ENCODE data around the gene AQP11. TPM values are rescaled to one million over a fixed set of nuclear protein-coding genes. Genes with fewer than 3 reads are reported as not detected.

AQP11 gene
- total and polyA plus RNA-seq, 4 donors: 4.7 to 16.6 (median 12.4) TPM

- TF ChIP-seq ZBTB33 (IDR thresholded peaks at IDR 0.05): no peak
- no peak for TF ChIP-seq HNF4G (IDR thresholded peaks at IDR 0.05)
- no peak for TF ChIP-seq TAF1 (conservative IDR thresholded peaks at IDR 0.05)
- TF ChIP-seq EGR1 (IDR thresholded peaks at IDR 0.05; ENCODE audit: low read depth in 2 of 2): no peak
- TF ChIP-seq, protein P1, sequence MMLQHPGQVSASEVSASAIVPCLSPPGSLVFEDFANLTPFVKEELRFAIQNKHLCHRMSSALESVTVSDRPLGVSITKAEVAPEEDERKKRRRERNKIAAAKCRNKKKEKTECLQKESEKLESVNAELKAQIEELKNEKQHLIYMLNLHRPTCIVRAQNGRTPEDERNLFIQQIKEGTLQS (IDR thresholded peaks at IDR 0.05): no peak
- no peak for TF ChIP-seq SP1 (IDR thresholded peaks at IDR 0.05)
These were observed 29.1 kb upstream of the AQP11 start (continued) for GRCh38 chr11:77560605-77561004.

DNA sequence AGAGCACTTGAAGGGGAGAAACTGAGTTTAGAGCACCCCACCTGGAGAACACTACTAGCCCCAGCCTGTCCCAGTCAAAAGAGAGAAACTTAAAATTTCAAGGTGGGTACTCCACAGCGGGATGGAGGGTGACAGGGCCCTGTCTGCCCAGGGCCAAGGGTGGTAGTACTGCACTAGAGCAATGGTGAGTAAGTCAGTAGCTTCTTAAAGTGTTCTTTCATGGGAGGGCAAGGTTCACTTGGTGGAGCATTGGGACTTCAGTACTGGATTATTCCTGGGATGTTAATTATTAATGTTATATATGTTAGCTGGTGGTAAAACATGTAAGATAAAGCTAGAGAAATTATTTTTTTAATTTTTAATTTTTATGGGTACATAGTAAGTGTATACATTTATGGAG lies 28.5 kb upstream of the AQP11 start:
- H3K27ac ChIP-seq (ENCODE audit: low read depth in 1 of 2, low read length in 2 of 2): no peak overlapping the region
- no peak overlapping the region for H3K9ac ChIP-seq (ENCODE audit: low read depth in 1 of 2, low read length in 2 of 2)
- DNase-seq (ENCODE audit: low spot score): no peak
- no peaks in the 10 kb centered on the region for H3K4me1 ChIP-seq (ENCODE audit: control insufficient read depth in 4 of 4, insufficient read depth in 4 of 4, low read length in 3 of 4)
- no peaks in the 10 kb centered on the region for H3K36me3 ChIP-seq (ENCODE audit: control insufficient read depth in 4 of 4, insufficient read depth in 3 of 4, low read depth in 1 of 4, low read length in 3 of 4)
- TF ChIP-seq CTCF (IDR thresholded peaks at IDR 0.05; ENCODE audit: low read depth, low read length, missing input control) (no peak), HNF4G (IDR thresholded peaks at IDR 0.05) (no peak), RXRA (IDR thresholded peaks at IDR 0.05) (no peak), TAF1 (conservative IDR thresholded peaks at IDR 0.05) (no peak), NR2F2 (IDR thresholded peaks at IDR 0.05) (no peak), SP1 (IDR thresholded peaks at IDR 0.05) (no peak), HNF4A (conservative IDR thresholded peaks at IDR 0.05) (no peak)
- 94% methylated on average over 1 of the region's 1 CpG for WGBS
- no peaks in the 10 kb centered on the region for H3K27me3 ChIP-seq (ENCODE audit: control insufficient read depth in 4 of 4, insufficient read depth in 4 of 4, low read length in 3 of 4)
- no peaks in the 10 kb centered on the region for H3K9me3 ChIP-seq (ENCODE audit: control insufficient read depth in 4 of 4, low read length in 3 of 4)
- H3K4me3 ChIP-seq (ENCODE audit: low read depth in 1 of 3, low read length in 3 of 3): no peak overlapping the region

DNA sequence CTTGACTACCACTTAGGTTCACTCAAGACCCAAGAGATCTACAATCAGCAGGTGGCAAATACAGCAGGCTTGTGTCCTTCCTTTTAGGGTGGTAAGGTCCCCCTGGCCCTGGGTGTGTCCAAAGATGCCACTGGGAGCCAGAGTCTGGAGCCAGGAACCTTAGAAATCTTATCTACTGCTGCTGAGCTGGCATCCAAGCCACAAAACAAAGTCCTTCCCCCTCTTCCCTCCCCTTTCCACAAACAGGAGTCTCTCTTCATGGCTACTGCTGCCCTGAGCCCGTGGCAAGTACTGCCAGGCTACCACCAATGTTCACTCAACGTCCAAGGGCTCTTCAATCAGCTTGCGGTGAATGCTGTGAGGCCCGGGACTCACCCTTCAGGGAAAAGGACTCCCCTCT lies 21.4 kb upstream of the AQP11 start:
- TF ChIP-seq RAD21 (IDR thresholded peaks at IDR 0.05): no peak
- TF ChIP-seq, protein P2, sequence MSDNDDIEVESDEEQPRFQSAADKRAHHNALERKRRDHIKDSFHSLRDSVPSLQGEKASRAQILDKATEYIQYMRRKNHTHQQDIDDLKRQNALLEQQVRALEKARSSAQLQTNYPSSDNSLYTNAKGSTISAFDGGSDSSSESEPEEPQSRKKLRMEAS (IDR thresholded peaks at IDR 0.05): no peak
- TF ChIP-seq ZBTB33 (IDR thresholded peaks at IDR 0.05): no peak
- TF ChIP-seq SP1 (IDR thresholded peaks at IDR 0.05): no peak
- TF ChIP-seq, protein P3, sequence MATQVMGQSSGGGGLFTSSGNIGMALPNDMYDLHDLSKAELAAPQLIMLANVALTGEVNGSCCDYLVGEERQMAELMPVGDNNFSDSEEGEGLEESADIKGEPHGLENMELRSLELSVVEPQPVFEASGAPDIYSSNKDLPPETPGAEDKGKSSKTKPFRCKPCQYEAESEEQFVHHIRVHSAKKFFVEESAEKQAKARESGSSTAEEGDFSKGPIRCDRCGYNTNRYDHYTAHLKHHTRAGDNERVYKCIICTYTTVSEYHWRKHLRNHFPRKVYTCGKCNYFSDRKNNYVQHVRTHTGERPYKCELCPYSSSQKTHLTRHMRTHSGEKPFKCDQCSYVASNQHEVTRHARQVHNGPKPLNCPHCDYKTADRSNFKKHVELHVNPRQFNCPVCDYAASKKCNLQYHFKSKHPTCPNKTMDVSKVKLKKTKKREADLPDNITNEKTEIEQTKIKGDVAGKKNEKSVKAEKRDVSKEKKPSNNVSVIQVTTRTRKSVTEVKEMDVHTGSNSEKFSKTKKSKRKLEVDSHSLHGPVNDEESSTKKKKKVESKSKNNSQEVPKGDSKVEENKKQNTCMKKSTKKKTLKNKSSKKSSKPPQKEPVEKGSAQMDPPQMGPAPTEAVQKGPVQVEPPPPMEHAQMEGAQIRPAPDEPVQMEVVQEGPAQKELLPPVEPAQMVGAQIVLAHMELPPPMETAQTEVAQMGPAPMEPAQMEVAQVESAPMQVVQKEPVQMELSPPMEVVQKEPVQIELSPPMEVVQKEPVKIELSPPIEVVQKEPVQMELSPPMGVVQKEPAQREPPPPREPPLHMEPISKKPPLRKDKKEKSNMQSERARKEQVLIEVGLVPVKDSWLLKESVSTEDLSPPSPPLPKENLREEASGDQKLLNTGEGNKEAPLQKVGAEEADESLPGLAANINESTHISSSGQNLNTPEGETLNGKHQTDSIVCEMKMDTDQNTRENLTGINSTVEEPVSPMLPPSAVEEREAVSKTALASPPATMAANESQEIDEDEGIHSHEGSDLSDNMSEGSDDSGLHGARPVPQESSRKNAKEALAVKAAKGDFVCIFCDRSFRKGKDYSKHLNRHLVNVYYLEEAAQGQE (IDR thresholded peaks at IDR 0.05): no peak
- TF ChIP-seq CTCF (IDR thresholded peaks at IDR 0.05; ENCODE audit: low read depth, low read length, missing input control): no peak
- TF ChIP-seq HNF4G (IDR thresholded peaks at IDR 0.05): no peak
- no peak for TF ChIP-seq GABPA (IDR thresholded peaks at IDR 0.05 in 1 of 2, conservative IDR thresholded peaks at IDR 0.05 in 1 of 2)
- TF ChIP-seq, protein P1 (IDR thresholded peaks at IDR 0.05): no peak
- TF ChIP-seq FOXA2 (IDR thresholded peaks at IDR 0.05): no peak
- TF ChIP-seq RXRA (IDR thresholded peaks at IDR 0.05): no peak
- no peak for TF ChIP-seq NR2F2 (IDR thresholded peaks at IDR 0.05)
- no peak for TF ChIP-seq TAF1 (conservative IDR thresholded peaks at IDR 0.05)
- no peak for TF ChIP-seq YY1 (IDR thresholded peaks at IDR 0.05)
- no peak for TF ChIP-seq HNF4A (conservative IDR thresholded peaks at IDR 0.05)
- no peak for TF ChIP-seq FOXA1 (IDR thresholded peaks at IDR 0.05)
- Histone ChIP-seq H3K27ac (ENCODE audit: low read depth in 1 of 2, low read length in 2 of 2) (no peak overlapping the region), H3K36me3 (ENCODE audit: control insufficient read depth in 4 of 4, insufficient read depth in 3 of 4, low read depth in 1 of 4, low read length in 3 of 4) (no peaks in the 10 kb centered on the region), H3K27me3 (ENCODE audit: control insufficient read depth in 4 of 4, insufficient read depth in 4 of 4, low read length in 3 of 4) (no peaks in the 10 kb centered on the region), H3K9me3 (ENCODE audit: control insufficient read depth in 4 of 4, low read length in 3 of 4) (no peaks in the 10 kb centered on the region), H3K4me1 (ENCODE audit: control insufficient read depth in 4 of 4, insufficient read depth in 4 of 4, low read length in 3 of 4) (no peaks in the 10 kb centered on the region), H3K9ac (ENCODE audit: low read depth in 1 of 2, low read length in 2 of 2) (no peak overlapping the region), H3K4me3 (ENCODE audit: low read depth in 1 of 3, low read length in 3 of 3) (no peak overlapping the region)
- WGBS: 91% methylated on average over 4 of the region's 4 CpGs
- no peak for DNase-seq (ENCODE audit: low spot score)

All from liver (tissue), 9 donors.